Peyer's patch (tissue), 4 donors: ENCODE measurements around the gene RUVBL1. TPM values are rescaled to one million over a fixed set of nuclear protein-coding genes. Genes with fewer than 3 reads are reported as not detected.

Experiments
- DNase-seq, 3 donors: peaks; one replicate each; pipeline ENCODE4 v3.0.0-alpha.2; 2017 to 2019
- H3K27ac ChIP-seq, 4 donors: fragments of 200-600 bp; sonication (generic); one replicate each; pipeline ENCODE4 v1.5.1; 2016 to 2019
- H3K27me3 ChIP-seq, 2 donors: fragments of 200-600 bp; sonication (generic); one replicate each; pipeline ENCODE4 v1.5.1; 2019
- H3K36me3 ChIP-seq, 3 donors: fragments of 200-600 bp; sonication (generic); one replicate each; pipeline ENCODE4 v1.5.1; 2016 to 2019
- H3K4me1 ChIP-seq, 4 donors: fragments of 200-600 bp; sonication (generic); one replicate each; pipeline ENCODE4 v1.5.1; 2016 to 2019
- H3K4me3 ChIP-seq, 4 donors: fragments of 200-600 bp; sonication (generic); 1 replicate in 3 of 4; 2 replicates in 1 of 4; pipeline ENCODE4 v1.5.1; 2016 to 2019; ENCODE audit warnings: mild to moderate bottlenecking in 1 of 4
- H3K9me3 ChIP-seq, 4 donors: fragments of 200-600 bp; sonication (generic); one replicate each; pipeline ENCODE4 v1.5.1; 2016 to 2019; ENCODE audit warnings: mild to moderate bottlenecking in 1 of 4
- POLR2A ChIP-seq, 2 donors: fragments of 450-650 bp; IDR thresholded peaks; one replicate each; pipeline ENCODE4 v1.5.1; 2017; ENCODE audit warnings: antibody characterized with exemption in 2 of 2, mild to moderate bottlenecking in 2 of 2, moderate library complexity in 2 of 2
- total RNA-seq, 4 donors: library from RNA; depleted of rRNA; stranded (reverse); fragments of >200 nt; gene quantifications; one replicate each; pipeline ENCODE4 v1.1.0, GENCODE V29; 2016
- TF ChIP-seq, protein P1 (sequence below), 6 experiments: fragments of 450-650 bp in 4 of 6; fragments of 200-600 bp in 2 of 6; sonication (generic) in 1 of 6; IDR thresholded peaks; one replicate each; pipeline ENCODE4 v1.5.1; 2017 to 2019; ENCODE audit warnings: antibody characterized with exemption in 6 of 6, mild to moderate bottlenecking in 3 of 6, moderate library complexity in 1 of 6

RUVBL1 gene
- total RNA-seq, 4 donors from 2014 or later: 8.9 to 22.3 (median 14.5) TPM

DNA sequence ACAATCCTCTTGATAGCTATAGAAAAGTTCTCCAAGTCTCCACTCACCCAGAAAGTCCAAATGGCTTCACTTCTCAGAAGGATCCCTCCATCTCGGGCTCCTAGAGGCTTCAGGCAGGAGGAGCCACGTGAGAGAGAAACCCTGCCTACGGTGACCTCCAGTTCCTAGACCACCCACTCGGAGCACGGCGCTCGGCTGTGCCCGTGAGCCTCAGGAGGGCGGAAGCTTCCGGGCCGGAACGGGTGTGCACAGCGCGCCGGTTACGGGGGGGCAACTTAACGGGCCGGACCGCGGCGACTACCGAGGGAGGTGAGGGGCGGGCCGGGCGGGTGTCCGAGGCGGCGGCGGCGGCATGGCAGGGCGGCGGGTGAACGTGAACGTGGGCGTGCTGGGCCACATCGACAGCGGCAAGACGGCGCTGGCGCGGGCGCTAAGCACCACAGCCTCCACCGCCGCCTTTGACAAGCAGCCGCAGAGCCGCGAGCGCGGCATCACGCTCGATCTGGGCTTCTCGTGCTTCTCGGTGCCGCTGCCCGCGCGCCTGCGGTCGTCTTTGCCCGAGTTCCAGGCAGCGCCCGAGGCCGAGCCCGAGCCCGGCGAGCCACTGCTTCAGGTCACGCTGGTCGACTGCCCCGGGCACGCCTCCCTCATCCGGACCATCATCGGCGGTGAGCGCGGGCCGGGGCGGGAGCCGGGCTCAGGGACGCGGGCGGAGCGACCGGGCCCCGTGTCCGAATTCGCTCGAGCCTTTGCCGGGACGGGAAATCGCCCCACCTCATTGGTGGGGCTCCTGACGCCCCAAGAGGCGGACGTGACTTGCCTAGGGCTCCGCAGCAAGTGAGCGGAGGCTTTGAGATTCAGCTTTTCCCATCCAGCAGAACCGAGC lies 29.8 kb upstream of the RUVBL1 start, which contains the start of gene EEFSEC:
Gene EEFSEC, plus strand, starts transcription at position 326 of the 886 bp plus-strand sequence. Its CDS starts 27 bp downstream, at position 353.
- no peaks in the 10 kb centered on the region for H3K9me3 ChIP-seq
- H3K4me1 ChIP-seq: peaks cover 0 to 10% (median 2%) of the 10 kb centered on the region in 4 donors
- peak within 1 kb of the TSS; percentile 80 to 93 (median 90) for H3K4me3 ChIP-seq
- peaks cover 0 to 12% (median 0%) of the 10 kb centered on the region in 3 donors for H3K36me3 ChIP-seq
- H3K27me3 ChIP-seq: no peaks in the 10 kb centered on the region
- TF ChIP-seq POLR2A (IDR thresholded peaks at IDR 0.05): peak; percentile 48 to 50
- TF ChIP-seq, protein P1, sequence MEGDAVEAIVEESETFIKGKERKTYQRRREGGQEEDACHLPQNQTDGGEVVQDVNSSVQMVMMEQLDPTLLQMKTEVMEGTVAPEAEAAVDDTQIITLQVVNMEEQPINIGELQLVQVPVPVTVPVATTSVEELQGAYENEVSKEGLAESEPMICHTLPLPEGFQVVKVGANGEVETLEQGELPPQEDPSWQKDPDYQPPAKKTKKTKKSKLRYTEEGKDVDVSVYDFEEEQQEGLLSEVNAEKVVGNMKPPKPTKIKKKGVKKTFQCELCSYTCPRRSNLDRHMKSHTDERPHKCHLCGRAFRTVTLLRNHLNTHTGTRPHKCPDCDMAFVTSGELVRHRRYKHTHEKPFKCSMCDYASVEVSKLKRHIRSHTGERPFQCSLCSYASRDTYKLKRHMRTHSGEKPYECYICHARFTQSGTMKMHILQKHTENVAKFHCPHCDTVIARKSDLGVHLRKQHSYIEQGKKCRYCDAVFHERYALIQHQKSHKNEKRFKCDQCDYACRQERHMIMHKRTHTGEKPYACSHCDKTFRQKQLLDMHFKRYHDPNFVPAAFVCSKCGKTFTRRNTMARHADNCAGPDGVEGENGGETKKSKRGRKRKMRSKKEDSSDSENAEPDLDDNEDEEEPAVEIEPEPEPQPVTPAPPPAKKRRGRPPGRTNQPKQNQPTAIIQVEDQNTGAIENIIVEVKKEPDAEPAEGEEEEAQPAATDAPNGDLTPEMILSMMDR (IDR thresholded peaks at IDR 0.05): peak in 1 of 6 experiments; percentile 30
- peak within 1 kb of the TSS; percentile 70 to 92 (median 86) for H3K27ac ChIP-seq
- peak; percentile 77 to 91 (median 90) for DNase-seq

DNA sequence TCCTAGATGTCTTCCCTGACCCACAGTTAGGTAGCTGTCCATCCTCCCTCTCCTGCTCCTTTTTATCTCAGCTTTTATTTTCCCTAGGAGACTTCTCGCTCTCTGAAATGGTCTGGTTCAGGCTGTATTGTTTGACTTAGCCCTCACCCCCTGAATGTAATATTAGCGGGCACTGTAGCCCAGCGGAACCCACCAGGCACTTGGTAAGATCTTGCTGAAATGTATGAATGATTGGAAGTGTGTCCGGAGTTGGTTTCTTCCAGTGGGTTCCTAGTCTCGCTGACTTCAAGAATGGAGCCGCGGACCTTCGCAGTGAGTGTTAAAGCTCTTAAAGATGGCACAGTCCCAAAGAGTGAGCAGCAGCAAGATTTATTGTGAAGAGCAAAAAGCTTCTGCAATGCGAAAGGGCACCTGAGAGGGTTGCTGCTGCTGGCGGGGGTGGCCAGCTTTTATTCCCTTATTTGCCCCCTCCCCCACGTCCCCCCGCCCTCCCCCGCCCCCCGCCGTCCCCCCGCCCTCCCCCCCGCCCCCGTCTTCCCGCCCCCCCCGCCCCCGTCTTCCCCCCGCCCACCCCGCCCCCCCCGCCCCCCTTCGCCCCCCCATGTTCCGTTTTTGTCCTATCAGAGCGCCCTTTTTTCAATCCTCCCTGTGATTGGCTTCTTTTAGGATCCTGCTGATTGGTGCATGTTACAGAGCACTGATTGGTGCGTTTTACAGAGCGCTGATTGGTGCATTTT lies 29.0 kb upstream of the RUVBL1 start:
- DNase-seq: no peak
- peak overlapping the region; percentile 80 to 93 (median 90) for H3K4me3 ChIP-seq

GRCh38 chr3:128151758-128152274 lies 28.2 kb upstream of the RUVBL1 start:
- no peaks in the 10 kb centered on the region for H3K9me3 ChIP-seq
- no peaks in the 10 kb centered on the region for H3K27me3 ChIP-seq
- peaks cover 0 to 10% (median 2%) of the 10 kb centered on the region in 4 donors for H3K4me1 ChIP-seq
- no peak overlapping the region for H3K4me3 ChIP-seq
- TF ChIP-seq POLR2A (IDR thresholded peaks at IDR 0.05): no peak
- TF ChIP-seq, protein P1 (IDR thresholded peaks at IDR 0.05): peak in 1 of 6 experiments; percentile 21
- H3K36me3 ChIP-seq: no peaks in the 10 kb centered on the region
- peak overlapping the region in 2 of 4 donors; percentile 14 to 20 for H3K27ac ChIP-seq
- DNase-seq: peak in 1 of 3 donors; percentile 72

More for the DNA sequence above, 29.0 kb upstream of the RUVBL1 start:
- Histone ChIP-seq H3K27ac (peak overlapping the region; percentile 70 to 92 (median 86)), H3K27me3 (no peaks in the 10 kb centered on the region), H3K4me1 (peaks cover 0 to 10% (median 2%) of the 10 kb centered on the region in 4 donors), H3K9me3 (no peaks in the 10 kb centered on the region), H3K36me3 (peaks cover 0 to 6% (median 0%) of the 10 kb centered on the region in 3 donors)
- TF ChIP-seq, protein P1 (IDR thresholded peaks at IDR 0.05): no peak
- TF ChIP-seq POLR2A (IDR thresholded peaks at IDR 0.05): no peak

GRCh38 chr3:128149650-128150049 lies 26.0 kb upstream of the RUVBL1 start:
- H3K4me1 ChIP-seq: peaks cover 0 to 7% (median 2%) of the 10 kb centered on the region in 4 donors
- H3K4me3 ChIP-seq: no peak overlapping the region
- H3K27ac ChIP-seq: no peak overlapping the region
- peak in 1 of 3 donors; percentile 52 for DNase-seq
- H3K27me3 ChIP-seq: no peaks in the 10 kb centered on the region
- H3K36me3 ChIP-seq: no peaks in the 10 kb centered on the region
- TF ChIP-seq POLR2A (IDR thresholded peaks at IDR 0.05): no peak
- TF ChIP-seq, protein P1 (IDR thresholded peaks at IDR 0.05): no peak
- no peaks in the 10 kb centered on the region for H3K9me3 ChIP-seq

DNA sequence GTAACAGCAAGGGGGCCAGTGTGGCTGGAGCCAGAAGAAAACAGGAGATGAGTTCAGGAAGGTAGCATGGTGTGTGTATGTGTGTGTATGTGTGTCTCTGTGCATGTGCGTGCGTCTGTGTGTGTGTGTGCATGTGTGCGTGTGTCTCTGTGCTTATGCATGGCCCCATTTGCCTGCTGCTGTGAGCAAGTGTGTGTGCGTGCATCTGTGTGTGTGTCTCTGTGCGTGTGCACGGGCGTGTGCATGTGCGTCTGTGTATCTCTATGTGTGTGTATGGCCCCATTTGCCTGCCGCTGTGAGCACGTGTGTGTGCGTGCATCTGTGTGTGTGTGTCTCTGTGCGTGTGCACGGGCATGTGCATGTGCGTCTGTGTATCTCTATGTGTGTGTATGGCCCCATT lies 22.6 kb upstream of the RUVBL1 start:
- no peaks in the 10 kb centered on the region for H3K4me1 ChIP-seq
- TF ChIP-seq, protein P1 (IDR thresholded peaks at IDR 0.05): no peak
- TF ChIP-seq POLR2A (IDR thresholded peaks at IDR 0.05): no peak
- H3K27me3 ChIP-seq: no peaks in the 10 kb centered on the region
- no peaks in the 10 kb centered on the region for H3K9me3 ChIP-seq
- no peak for DNase-seq
- H3K27ac ChIP-seq: no peak overlapping the region
- no peak overlapping the region for H3K4me3 ChIP-seq
- H3K36me3 ChIP-seq: no peaks in the 10 kb centered on the region
